ENCODE measurements around the gene EFCAB8.
A peak's percentile ranks its signal among the peaks of the same experiment; 100 is the strongest.
"Not testable (repeated sequence)": the region's sequence is repeated elsewhere in the genome, so short reads cannot be mapped to it uniquely, and the experiment has no call there.

Gene EFCAB8

DNA sequence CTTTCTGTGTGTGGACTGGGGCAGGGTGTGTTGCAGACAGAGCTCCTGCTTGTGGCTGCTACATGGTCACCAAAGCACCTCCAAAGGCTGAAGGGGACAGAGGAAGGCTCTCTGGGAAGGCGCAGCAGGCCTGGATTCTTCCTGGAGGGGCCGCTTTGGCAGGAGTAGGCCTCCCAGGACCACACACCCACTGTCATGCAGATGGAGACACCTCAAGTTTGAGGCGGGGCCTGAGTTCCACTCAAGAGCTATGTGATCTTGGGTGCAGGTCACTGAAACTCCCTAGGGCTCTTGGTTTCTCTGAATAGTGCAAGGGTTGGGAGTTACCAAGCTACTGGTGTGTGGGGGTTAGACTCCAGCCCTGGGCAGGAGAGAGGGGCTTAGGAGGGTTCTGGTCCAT is 27.9 kb downstream of the EFCAB8 start:
- no peak for DNase-seq (ENCODE audit: low read depth)

DNA sequence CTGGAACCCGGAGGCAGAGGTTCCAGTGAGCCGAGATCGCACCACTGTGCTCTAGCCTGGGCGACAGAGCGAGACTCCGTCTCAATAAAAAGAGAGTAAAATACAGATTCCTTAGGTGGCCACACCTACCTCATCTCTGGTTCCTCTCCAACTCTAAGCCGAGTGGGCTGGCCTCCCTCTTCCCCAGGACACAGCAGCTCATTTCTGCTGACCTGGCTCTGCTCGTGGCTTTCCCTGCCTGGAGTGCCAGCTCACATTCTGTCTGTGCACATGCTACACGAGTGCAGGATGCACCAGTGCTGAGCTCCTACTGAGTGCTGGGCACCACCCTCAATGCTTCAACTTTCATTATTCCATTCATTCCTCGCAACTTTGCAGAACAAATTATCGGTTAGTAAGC is 28.8 kb downstream of the EFCAB8 start:
- DNase-seq (ENCODE audit: low read depth) = no peak

DNA sequence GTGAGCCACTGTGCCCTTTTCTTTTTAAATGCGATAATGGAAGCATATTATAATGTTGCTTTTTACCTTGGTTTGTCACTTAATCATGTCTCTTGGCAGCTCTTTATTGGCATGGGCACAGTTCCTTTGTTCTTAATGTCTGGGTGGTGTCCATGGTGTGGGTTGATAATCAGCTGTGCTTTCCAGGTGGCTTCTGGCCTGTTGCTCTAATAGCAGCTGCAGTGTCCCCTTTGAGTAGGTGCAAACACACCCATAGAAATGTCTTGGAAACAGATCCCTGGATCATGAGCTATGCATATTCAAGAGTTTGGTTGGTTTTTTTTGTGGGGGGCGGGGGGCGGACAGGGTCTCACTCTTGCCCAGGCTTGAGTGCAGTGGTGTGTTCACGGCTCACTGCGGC is 29.9 kb downstream of the EFCAB8 start:
- no peak for DNase-seq (ENCODE audit: low read depth)

DNA sequence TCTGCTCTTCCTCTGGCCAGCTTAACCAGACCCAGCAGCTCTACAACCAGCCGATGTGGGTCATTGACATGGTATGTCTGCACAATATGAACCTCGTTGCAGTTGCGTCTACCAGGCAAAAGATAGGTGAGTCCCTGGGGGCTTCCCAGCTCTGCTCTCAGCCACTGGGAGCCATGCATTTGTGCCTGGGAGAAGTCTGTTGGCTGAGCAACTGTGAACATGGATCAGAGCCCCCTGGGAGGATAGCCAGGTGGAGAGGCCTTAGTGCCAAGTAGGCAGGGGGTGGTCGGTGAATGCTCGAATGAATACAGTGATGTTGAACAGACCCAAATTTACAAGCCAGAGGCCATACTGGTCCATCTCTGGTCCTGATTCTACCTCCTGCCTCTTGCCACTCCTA is 30.6 kb downstream of the EFCAB8 start:
- no peak for DNase-seq (ENCODE audit: low read depth)

DNA sequence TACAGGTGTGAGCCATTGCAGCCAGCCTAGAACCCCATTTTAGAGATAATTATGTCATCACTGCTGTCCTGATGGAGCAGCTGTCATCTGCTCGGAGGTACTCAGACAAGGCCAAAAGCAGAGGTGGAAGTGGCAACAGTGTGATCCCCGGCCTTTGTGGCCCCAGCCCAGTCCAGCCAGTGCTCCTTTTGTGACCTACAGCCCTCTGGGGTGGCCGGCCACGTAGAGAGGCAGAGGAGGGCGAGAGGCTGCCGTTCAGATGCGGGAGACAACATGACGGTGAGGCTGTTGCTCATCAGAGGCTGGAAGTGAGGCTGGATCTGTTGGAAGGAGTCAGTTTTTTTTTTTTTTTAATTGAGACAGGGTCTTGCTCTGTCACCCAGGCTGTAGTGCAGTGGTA is 32.8 kb downstream of the EFCAB8 start:
- DNase-seq (ENCODE audit: low read depth) = no peak

- no peak for DNase-seq (ENCODE audit: low read depth)
Observed at GRCh38 chr20:32891926-32892660, 33.4 kb downstream of the EFCAB8 start.

DNA sequence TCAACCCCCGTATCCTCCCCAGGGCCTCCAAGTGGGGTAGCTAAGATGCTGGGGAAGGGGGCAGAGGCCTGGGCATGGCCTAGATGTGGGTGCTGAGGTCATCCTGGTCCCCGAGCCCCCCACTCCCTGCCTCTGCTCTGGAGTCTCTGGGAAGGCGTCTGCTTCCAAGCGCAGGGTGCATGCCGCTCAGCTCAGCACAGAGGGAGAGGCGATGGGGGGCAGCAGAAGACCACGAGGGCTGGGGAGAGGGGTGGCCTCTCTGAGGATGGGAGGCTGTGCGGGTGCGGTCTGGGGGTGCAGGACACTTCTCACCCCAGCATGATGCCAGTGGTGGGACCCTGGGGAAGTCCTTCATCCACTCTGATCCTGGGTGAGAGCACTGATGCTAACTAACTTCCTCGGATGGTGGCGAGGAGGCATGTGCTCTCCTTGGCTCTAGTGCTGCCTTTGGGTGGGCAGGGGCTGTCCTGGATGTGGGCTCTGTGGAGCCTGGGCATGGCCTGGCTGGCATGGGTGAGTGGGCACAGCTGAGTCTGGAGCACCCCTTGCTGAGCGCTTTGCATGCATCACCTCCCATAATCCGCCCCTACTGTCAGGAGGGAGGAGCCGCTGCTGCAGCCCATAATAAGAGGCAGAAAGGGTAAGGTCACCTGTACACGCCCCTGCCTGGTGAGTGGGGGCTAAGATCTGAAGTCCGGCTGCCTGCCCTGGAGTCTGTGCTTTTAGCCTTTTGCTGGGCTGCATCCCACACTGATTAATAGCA is 34.7 kb downstream of the EFCAB8 start:
- DNase-seq (ENCODE audit: low read depth) = no peak

- no peak for DNase-seq (ENCODE audit: low read depth)
Observed at GRCh38 chr20:32894026-32894483, 35.3 kb downstream of the EFCAB8 start.

GRCh38 chr20:32894711-32895355 is 36.1 kb downstream of the EFCAB8 start:
- DNase-seq (ENCODE audit: low read depth) = no peak

GRCh38 chr20:32896521-32897280 is 38.0 kb downstream of the EFCAB8 start:
- DNase-seq (ENCODE audit: low read depth) = no peak

DNA sequence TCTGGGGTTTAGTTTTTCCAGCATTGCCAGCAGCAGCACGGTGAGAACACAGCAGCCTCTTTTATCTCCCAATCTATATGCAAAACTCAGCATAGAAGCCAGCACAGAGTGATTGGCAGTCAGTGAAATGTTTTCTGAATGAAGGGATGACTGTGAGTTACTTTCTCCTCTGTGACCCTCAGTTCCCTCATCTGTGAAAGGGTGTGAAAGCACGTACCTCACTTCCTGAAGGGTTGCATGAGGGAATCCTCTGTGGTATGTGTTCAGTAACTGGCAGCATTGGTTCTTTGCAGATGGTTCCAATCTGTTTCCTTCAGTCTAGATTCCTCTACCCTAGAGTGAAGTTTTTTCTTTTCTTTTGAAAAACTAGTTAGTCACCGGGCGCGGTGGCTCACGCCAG is 40.0 kb downstream of the EFCAB8 start:
- peak; percentile 23 for DNase-seq (ENCODE audit: low read depth)

- DNase-seq (ENCODE audit: low read depth) = peak; percentile 9
Observed at GRCh38 chr20:32902456-32903420, 44.0 kb downstream of the EFCAB8 start.

- no peak for DNase-seq (ENCODE audit: low read depth)
Observed at GRCh38 chr20:32903666-32904175, 45.0 kb downstream of the EFCAB8 start.

DNA sequence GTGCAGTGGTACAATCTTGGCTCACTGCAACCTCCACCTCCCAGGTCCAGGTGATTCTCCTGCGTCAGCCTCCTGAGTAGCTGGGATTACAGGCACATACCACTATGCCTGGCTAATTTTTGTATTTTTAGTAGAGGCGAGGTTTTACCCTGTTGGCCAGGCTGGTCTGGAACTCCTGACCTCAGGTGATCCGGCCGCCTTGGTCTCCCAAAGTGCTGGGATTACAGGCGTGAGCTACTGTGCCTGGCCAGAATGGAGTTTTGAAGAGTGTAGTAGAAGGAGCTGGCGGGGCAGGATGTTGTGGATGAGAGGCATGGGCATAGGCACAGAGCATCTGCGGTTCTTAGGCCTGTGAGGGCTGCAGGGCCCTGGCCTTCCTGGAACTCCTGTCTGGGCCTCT is 46.0 kb downstream of the EFCAB8 start:
- DNase-seq (ENCODE audit: low read depth) = not testable (repeated sequence)

GRCh38 chr20:32906200-32906599 is 47.5 kb downstream of the EFCAB8 start:
- DNase-seq (ENCODE audit: low read depth) = no peak

GRCh38 chr20:32906871-32907495 is 48.3 kb downstream of the EFCAB8 start:
- no peak for DNase-seq (ENCODE audit: low read depth)

DNA sequence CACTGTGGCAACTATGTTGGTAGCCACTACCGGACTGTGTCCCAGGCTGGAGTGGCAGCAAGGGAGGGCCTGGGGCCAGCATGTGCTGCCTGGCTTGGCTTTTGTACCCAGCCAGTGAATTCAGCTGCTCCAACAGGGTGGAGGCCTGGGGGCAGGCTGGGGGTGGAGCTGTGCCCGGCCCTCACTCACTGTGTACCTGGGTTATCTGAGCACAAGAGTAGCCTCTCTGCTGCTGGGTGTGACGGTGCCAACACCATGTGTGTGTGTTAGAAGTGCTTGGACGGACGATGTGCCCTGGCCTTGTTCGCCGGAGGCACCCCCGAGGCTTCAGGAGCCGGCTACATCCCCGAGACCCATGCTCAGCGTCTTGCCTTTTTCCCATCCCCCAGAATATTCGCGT is 49.2 kb downstream of the EFCAB8 start:
- no peak for DNase-seq (ENCODE audit: low read depth)

GRCh38 chr20:32908334-32909292 is 49.9 kb downstream of the EFCAB8 start:
- DNase-seq (ENCODE audit: low read depth) = no peak

DNA sequence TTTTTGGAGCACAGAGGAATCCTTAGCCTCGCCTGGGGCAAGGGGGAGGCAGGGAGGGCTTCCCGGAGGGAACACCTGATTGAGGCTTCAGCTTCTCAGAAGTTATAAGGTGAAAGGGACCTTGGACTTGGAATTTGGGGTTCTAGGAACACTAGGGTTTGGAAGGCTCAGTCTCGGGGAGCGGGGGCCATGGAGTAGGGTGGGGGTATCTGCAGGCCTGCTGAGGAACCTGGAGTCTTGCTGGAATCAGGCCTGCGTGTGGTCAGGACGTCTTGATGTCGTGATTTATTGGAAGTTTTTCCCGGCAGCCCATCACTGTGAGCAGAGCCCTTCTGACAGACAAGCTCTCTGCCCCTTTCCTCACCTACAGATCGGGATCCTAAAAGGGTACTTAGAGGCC is 50.7 kb downstream of the EFCAB8 start:
- no peak for DNase-seq (ENCODE audit: low read depth)
